ENCODE measurements around the gene QRICH2.
"Not testable (repeated sequence)": the region's sequence is repeated elsewhere in the genome, so short reads cannot be mapped to it uniquely, and the experiment has no call there.

QRICH2 gene

DNA sequence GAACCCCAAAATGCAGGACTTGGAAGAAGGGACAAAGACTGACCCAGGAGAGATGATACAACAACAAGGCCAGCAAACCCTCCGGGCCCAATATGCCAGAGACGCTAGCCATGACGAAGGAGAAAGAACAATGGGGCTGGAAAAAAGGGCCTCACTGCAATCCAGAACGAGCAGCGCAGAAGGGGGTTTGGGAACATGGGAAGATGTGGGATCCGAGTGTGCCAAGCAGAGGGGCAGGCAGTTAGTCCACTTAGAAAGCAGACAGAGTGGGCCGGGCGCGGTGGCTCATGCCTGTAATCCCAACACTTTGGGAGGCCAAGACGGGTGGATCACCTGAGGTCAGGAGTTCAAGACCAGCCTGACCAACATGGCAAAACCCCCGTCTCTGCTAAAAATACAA, 38.9 kb upstream of the QRICH2 start:
- H3K4me1 ChIP-seq (ENCODE audit: control insufficient read depth, insufficient read depth, low read length, poor library complexity, severe bottlenecking), result not testable (repeated sequence)

DNA sequence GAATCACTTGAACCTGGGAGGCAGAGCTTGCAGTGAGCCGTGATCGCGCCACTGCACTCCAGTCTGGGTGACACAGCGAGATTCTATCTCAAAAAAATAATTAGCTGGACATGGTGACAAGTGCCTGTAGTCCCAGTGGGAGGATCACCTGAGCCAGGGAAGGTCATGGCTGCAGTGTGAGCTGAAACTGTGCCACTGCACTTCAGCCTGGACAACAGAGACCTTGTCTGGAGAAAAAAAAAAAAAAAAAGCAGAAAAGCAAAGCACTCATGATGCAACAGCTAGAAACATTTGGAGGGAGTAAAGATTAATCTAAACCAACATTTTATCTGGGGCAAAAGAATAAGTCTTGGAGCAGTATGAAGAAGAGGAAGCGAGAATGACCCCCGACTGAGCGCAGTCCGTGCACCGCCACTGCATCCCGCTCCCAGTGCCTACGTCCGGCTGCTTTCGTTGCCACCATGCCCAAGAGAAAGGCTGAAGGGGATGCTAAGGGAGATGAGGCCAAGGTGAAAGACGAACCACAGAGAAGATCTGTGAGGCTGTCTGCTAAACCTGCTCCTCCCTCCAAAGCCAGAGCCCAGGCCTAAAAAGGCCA, 37.4 kb upstream of the QRICH2 start:
- WGBS, 2 experiments (ENCODE audit: insufficient coverage in 2 of 2), result 95 to 97% methylated on average over 11 to 12 of the region's 14 CpGs
- Histone ChIP-seq H3K4me1 (ENCODE audit: control insufficient read depth, insufficient read depth, low read length, poor library complexity, severe bottlenecking) (no peaks in the 10 kb centered on the region), H3K4me3 (ENCODE audit: extremely low read depth, insufficient read depth, low read length, poor library complexity, severe bottlenecking) (no peak overlapping the region), H3K9me3 (ENCODE audit: control insufficient read depth, low read length) (no peaks in the 10 kb centered on the region), H3K27ac (ENCODE audit: low read depth, low read length, severe bottlenecking) (no peak overlapping the region), H3K36me3 (ENCODE audit: control insufficient read depth, insufficient read depth, low read length) (peaks cover 62% of the 10 kb centered on the region)

More for the DNA sequence above, 38.9 kb upstream of the QRICH2 start:
- H3K36me3 ChIP-seq (ENCODE audit: control insufficient read depth, insufficient read depth, low read length), result peaks cover 55% of the 10 kb centered on the region
- H3K9me3 ChIP-seq (ENCODE audit: control insufficient read depth, low read length); H3K27ac ChIP-seq (ENCODE audit: low read depth, low read length, severe bottlenecking); H3K4me3 ChIP-seq (ENCODE audit: extremely low read depth, insufficient read depth, low read length, poor library complexity, severe bottlenecking): not testable (repeated sequence)
- WGBS, 2 experiments (ENCODE audit: insufficient coverage in 2 of 2), result 95% methylated on average over 6 to 11 of the region's 11 CpGs

DNA sequence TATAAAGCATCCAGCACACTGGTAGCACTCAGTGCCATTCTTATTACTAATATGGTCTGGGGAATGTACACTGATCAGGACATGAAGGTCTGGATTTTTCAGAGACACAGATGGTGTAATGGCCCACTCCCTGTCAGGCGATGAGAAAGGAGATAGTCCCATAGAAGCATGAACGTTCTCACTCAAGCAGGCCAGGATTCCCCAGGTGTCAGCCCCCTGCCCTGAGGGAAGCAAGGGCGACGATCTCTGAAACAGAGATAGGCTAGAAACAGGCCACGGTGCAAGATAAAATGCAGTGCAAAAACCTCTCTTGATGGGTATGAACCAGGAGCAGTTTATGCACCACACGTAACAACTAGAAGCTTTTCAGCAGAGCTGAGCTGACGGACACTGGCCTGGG, 35.0 kb upstream of the QRICH2 start:
- Histone ChIP-seq H3K36me3 (ENCODE audit: control insufficient read depth, insufficient read depth, low read length) (peaks cover 65% of the 10 kb centered on the region), H3K27ac (ENCODE audit: low read depth, low read length, severe bottlenecking) (no peak overlapping the region), H3K4me1 (ENCODE audit: control insufficient read depth, insufficient read depth, low read length, poor library complexity, severe bottlenecking) (no peaks in the 10 kb centered on the region), H3K4me3 (ENCODE audit: extremely low read depth, insufficient read depth, low read length, poor library complexity, severe bottlenecking) (no peak overlapping the region), H3K9me3 (ENCODE audit: control insufficient read depth, low read length) (no peaks in the 10 kb centered on the region)
- WGBS, 2 experiments (ENCODE audit: insufficient coverage in 2 of 2), result 92 to 95% methylated on average over 7 of the region's 7 CpGs

- Histone ChIP-seq H3K27ac (ENCODE audit: low read depth, low read length, severe bottlenecking) (no peak overlapping the region), H3K4me1 (ENCODE audit: control insufficient read depth, insufficient read depth, low read length, poor library complexity, severe bottlenecking) (no peaks in the 10 kb centered on the region), H3K9me3 (ENCODE audit: control insufficient read depth, low read length) (no peaks in the 10 kb centered on the region), H3K36me3 (ENCODE audit: control insufficient read depth, insufficient read depth, low read length) (peaks cover 52% of the 10 kb centered on the region), H3K4me3 (ENCODE audit: extremely low read depth, insufficient read depth, low read length, poor library complexity, severe bottlenecking) (no peak overlapping the region)
- WGBS, 2 experiments (ENCODE audit: insufficient coverage in 2 of 2), result 95 to 100% methylated on average over 1 to 4 of the region's 6 CpGs
Measured at GRCh38 chr17:76341301-76341700, 33.2 kb upstream of the QRICH2 start.

- no peak overlapping the region for H3K27ac ChIP-seq (ENCODE audit: low read depth, low read length, severe bottlenecking)
- peaks cover 28% of the 10 kb centered on the region for H3K36me3 ChIP-seq (ENCODE audit: control insufficient read depth, insufficient read depth, low read length)
- H3K9me3 ChIP-seq (ENCODE audit: control insufficient read depth, low read length), result no peaks in the 10 kb centered on the region
- WGBS, 2 experiments (ENCODE audit: insufficient coverage in 2 of 2), result 97 to 98% methylated on average over 4 to 6 of the region's 6 CpGs
- no peak overlapping the region for H3K4me3 ChIP-seq (ENCODE audit: extremely low read depth, insufficient read depth, low read length, poor library complexity, severe bottlenecking)
- H3K4me1 ChIP-seq (ENCODE audit: control insufficient read depth, insufficient read depth, low read length, poor library complexity, severe bottlenecking), result peaks cover 12% of the 10 kb centered on the region
Measured at GRCh38 chr17:76337413-76337777, 29.3 kb upstream of the QRICH2 start.

DNA sequence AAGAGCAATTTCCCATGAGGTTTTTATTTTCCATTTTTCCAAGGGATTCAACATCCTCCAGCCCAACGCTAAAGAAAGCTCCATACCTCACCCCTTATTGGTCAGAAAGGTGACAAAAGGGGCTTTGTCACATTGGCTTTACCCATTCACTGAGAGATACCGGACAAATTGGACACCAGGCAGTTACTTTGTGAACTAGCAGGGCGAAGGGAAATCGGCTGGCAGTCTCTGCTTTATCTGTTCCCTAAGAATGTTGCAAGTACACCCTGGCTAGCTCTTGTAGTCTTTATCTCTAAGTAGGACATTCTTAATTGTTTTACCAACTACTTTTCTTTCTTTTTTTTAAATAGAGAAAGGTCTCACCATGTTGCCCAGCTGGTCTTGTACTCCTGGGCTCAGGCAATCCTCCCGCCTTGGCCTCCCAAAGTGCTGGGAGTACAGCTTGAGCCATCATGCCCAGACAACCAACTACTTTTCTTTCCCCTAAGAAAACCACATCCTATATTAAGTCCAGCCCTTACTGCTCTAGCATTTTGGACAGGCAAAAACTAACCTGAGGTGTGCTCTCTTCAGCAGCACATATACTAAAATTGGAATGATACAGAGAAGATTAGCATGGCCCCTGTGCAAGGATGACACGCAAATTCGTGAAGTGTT, 28.8 kb upstream of the QRICH2 start:
- no peak overlapping the region for H3K4me3 ChIP-seq (ENCODE audit: extremely low read depth, insufficient read depth, low read length, poor library complexity, severe bottlenecking)
- WGBS, 2 experiments (ENCODE audit: insufficient coverage in 2 of 2), result 96 to 98% methylated on average over 3 to 4 of the region's 7 CpGs
- H3K4me1 ChIP-seq (ENCODE audit: control insufficient read depth, insufficient read depth, low read length, poor library complexity, severe bottlenecking), result peaks cover 12% of the 10 kb centered on the region
- no peaks in the 10 kb centered on the region for H3K9me3 ChIP-seq (ENCODE audit: control insufficient read depth, low read length)
- peaks cover 23% of the 10 kb centered on the region for H3K36me3 ChIP-seq (ENCODE audit: control insufficient read depth, insufficient read depth, low read length)
- no peak overlapping the region for H3K27ac ChIP-seq (ENCODE audit: low read depth, low read length, severe bottlenecking)

DNA sequence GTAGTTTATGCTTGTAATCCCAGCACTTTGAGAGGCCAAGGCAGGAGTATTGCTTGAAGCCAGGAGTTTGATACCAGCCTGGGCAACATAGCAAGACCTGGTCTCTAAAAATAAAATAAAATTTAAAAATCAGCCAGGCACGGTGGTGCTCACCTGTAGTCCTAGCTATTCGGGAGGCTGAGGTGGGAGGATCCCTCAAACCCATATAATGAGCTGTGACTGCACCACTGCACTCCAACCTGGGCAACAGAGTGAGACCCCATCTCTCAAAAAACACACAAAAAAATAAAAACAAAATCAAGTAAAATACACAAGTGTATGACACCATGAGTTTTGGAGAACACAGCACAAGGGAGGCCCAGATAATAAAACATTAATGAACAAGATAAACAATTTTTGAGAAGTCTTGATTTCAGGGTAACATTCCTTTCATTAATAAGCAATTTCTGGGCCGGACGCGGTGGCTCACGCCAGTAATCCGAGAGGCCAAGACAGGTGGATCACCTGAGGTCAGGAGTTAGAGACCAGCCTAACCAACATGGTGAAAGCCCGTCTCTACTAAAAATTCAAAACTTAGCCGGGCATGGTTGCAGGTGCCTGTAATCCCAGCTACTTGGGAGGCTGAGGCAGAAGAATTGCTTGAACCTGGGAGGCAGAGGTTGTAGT, 27.8 kb upstream of the QRICH2 start:
- peaks cover 27% of the 10 kb centered on the region for H3K36me3 ChIP-seq (ENCODE audit: control insufficient read depth, insufficient read depth, low read length)
- H3K4me3 ChIP-seq (ENCODE audit: extremely low read depth, insufficient read depth, low read length, poor library complexity, severe bottlenecking), result no peak overlapping the region
- WGBS, 2 experiments (ENCODE audit: insufficient coverage in 2 of 2), result 95 to 100% methylated on average over 7 to 9 of the region's 9 CpGs
- peaks cover 12% of the 10 kb centered on the region for H3K4me1 ChIP-seq (ENCODE audit: control insufficient read depth, insufficient read depth, low read length, poor library complexity, severe bottlenecking)
- no peak overlapping the region for H3K27ac ChIP-seq (ENCODE audit: low read depth, low read length, severe bottlenecking)
- no peaks in the 10 kb centered on the region for H3K9me3 ChIP-seq (ENCODE audit: control insufficient read depth, low read length)

GRCh38 chr17:76333673-76334505, 25.8 kb upstream of the QRICH2 start:
- Histone ChIP-seq H3K36me3 (ENCODE audit: control insufficient read depth, insufficient read depth, low read length) (peaks cover 33% of the 10 kb centered on the region), H3K4me1 (ENCODE audit: control insufficient read depth, insufficient read depth, low read length, poor library complexity, severe bottlenecking) (peaks cover 12% of the 10 kb centered on the region), H3K27ac (ENCODE audit: low read depth, low read length, severe bottlenecking) (no peak overlapping the region), H3K9me3 (ENCODE audit: control insufficient read depth, low read length) (no peaks in the 10 kb centered on the region), H3K4me3 (ENCODE audit: extremely low read depth, insufficient read depth, low read length, poor library complexity, severe bottlenecking) (no peak overlapping the region)
- 83 to 93% methylated on average over 6 to 11 of the region's 11 CpGs for WGBS, 2 experiments (ENCODE audit: insufficient coverage in 2 of 2)

GRCh38 chr17:76331083-76331482, 23.0 kb upstream of the QRICH2 start:
- Histone ChIP-seq H3K9me3 (ENCODE audit: control insufficient read depth, low read length) (no peaks in the 10 kb centered on the region), H3K27ac (ENCODE audit: low read depth, low read length, severe bottlenecking) (no peak overlapping the region), H3K4me1 (ENCODE audit: control insufficient read depth, insufficient read depth, low read length, poor library complexity, severe bottlenecking) (peaks cover 12% of the 10 kb centered on the region), H3K4me3 (ENCODE audit: extremely low read depth, insufficient read depth, low read length, poor library complexity, severe bottlenecking) (no peak overlapping the region), H3K36me3 (ENCODE audit: control insufficient read depth, insufficient read depth, low read length) (peaks cover 58% of the 10 kb centered on the region)
- no CpG with 5 or more reads among the region's 2 CpGs for WGBS, 2 experiments (ENCODE audit: insufficient coverage in 2 of 2)

GRCh38 chr17:76329664-76330063, 21.6 kb upstream of the QRICH2 start:
- no peak overlapping the region for H3K4me3 ChIP-seq (ENCODE audit: extremely low read depth, insufficient read depth, low read length, poor library complexity, severe bottlenecking)
- peaks cover 7% of the 10 kb centered on the region for H3K4me1 ChIP-seq (ENCODE audit: control insufficient read depth, insufficient read depth, low read length, poor library complexity, severe bottlenecking)
- peaks cover 67% of the 10 kb centered on the region for H3K36me3 ChIP-seq (ENCODE audit: control insufficient read depth, insufficient read depth, low read length)
- no peaks in the 10 kb centered on the region for H3K9me3 ChIP-seq (ENCODE audit: control insufficient read depth, low read length)
- no peak overlapping the region for H3K27ac ChIP-seq (ENCODE audit: low read depth, low read length, severe bottlenecking)
- WGBS, 2 experiments (ENCODE audit: insufficient coverage in 2 of 2), result 97 to 100% methylated on average over 4 to 7 of the region's 8 CpGs
